Panc1 (cell line): ENCODE data around the gene DHRS3. TPM values are rescaled to one million over a fixed set of nuclear protein-coding genes. Genes with fewer than 3 reads are reported as not detected.

Source experiments
- ATAC-seq: fragments of 200-7000 bp; cut with Tn5 transposase; 2 replicates; pipeline ENCODE4 v1.9.1; 2020; ENCODE audit warnings: mild to moderate bottlenecking, moderate library complexity
- BruUV-seq: library from RNA; stranded (reverse); fragments of 400-500 nt; replicated peaks from 2 replicates; lab custom pipeline; 2021; lab: Mats Ljungman, UMichigan
- CTCF ChIA-PET: fragments of 300-600 bp; sonication (Branson Sonifier 250); formaldehyde crosslinking; loops from one replicate; lab custom pipeline; 2022; ENCODE audit warnings: antibody characterized with exemption; lab: Charles Lee
- POLR2A ChIA-PET: fragments of 300-600 bp; sonication (Branson Sonifier 250); formaldehyde crosslinking; loops from one replicate; lab custom pipeline; 2022; ENCODE audit warnings: antibody characterized with exemption; lab: Charles Lee
- DNase-seq: peaks from one replicate; pipeline ENCODE4 v3.0.0-alpha.2; 2010; ENCODE audit warnings: low read depth, low spot score
- H3K27ac ChIP-seq: 2 replicates; pipeline ENCODE4 v1.5.1; 2011; ENCODE audit warnings: mild to moderate bottlenecking, low read length, inconsistent platforms
- H3K27me3 ChIP-seq: fragments of 200-500 bp; sonication (Bioruptor generic); 2 replicates; pipeline ENCODE4 v1.6.0; 2014; ENCODE audit warnings: low read length, inconsistent platforms; ENCODE audit not compliant: control insufficient read depth, insufficient read depth
- H3K36me3 ChIP-seq: fragments of 200-500 bp; sonication (Bioruptor generic); 2 replicates; pipeline ENCODE4 v1.5.1; 2014; ENCODE audit warnings: inconsistent platforms, mild to moderate bottlenecking, low read length, moderate library complexity; ENCODE audit not compliant: control insufficient read depth, insufficient read depth
- H3K4me1 ChIP-seq: 2 replicates; pipeline ENCODE4 v1.5.1; 2011; ENCODE audit warnings: inconsistent platforms, mild to moderate bottlenecking, low read length, moderate library complexity; ENCODE audit not compliant: control insufficient read depth, insufficient read depth
- H3K4me3 ChIP-seq, 2 experiments: 2 replicates each; pipeline ENCODE4 v1.5.1; 2011 to 2012; ENCODE audit warnings: low read depth in 2 of 2, low read length in 2 of 2, mild to moderate bottlenecking in 2 of 2, inconsistent platforms in 1 of 2, moderate library complexity in 1 of 2
- H3K9me3 ChIP-seq: fragments of 200-500 bp; sonication (Bioruptor generic); 2 replicates; pipeline ENCODE4 v1.5.1; 2014; ENCODE audit warnings: low read depth, mild to moderate bottlenecking, inconsistent platforms, low read length, moderate library complexity; ENCODE audit not compliant: control insufficient read depth, insufficient read depth
- POLR2AphosphoS5 ChIP-seq: IDR thresholded peaks from 2 replicates; pipeline ENCODE4 v1.6.1; 2012; ENCODE audit warnings: mild to moderate bottlenecking, low read depth, low read length, moderate library complexity
- SIN3A ChIP-seq: IDR thresholded peaks from 2 replicates; pipeline ENCODE4 v1.6.1; 2012; ENCODE audit warnings: low read depth, mild to moderate bottlenecking, low read length, moderate library complexity, borderline replicate concordance; ENCODE audit not compliant: insufficient read depth
- TCF7L2 ChIP-seq: IDR thresholded peaks from 2 replicates; pipeline ENCODE4 v1.6.1; 2011; ENCODE audit warnings: mild to moderate bottlenecking, low read depth, low read length, inconsistent platforms
- in situ Hi-C: cut with HindIII; loops from 2 replicates; pipeline ENCODE4 v1.10.0; 2016; ENCODE audit warnings: low sequenced_read_pairs, low pct_unique_long_range_greater_than_20kb
- intact Hi-C: fragments of 100-400 bp; cut with micrococcal nuclease; formaldehyde crosslinking; loops from one replicate; pipeline ENCODE4 v1.10.0; 2022; ENCODE audit not compliant: unreplicated experiment
- total RNA-seq: library from RNA; stranded (reverse); gene quantifications from one replicate; pipeline ENCODE4 v1.2.1, GENCODE V29; 2021; ENCODE audit not compliant: unreplicated experiment
- TF ChIP-seq, protein P1 (sequence below), 2 experiments: IDR thresholded peaks; 2 replicates each; pipeline ENCODE4 v1.6.1; 2011 to 2012; ENCODE audit warnings: low read depth in 2 of 2, control low read depth in 1 of 2, low read length in 1 of 2, mild to moderate bottlenecking in 1 of 2, moderate library complexity in 1 of 2; ENCODE audit not compliant: insufficient read depth in 1 of 2
- TF ChIP-seq, protein P2 (sequence below): fragments of 450-650 bp; IDR thresholded peaks from 2 replicates; pipeline ENCODE4 v1.5.1; 2017; ENCODE audit warnings: mild to moderate bottlenecking

Gene DHRS3
- total RNA-seq, 1 experiment from 2014 or later = 113 TPM

DNA sequence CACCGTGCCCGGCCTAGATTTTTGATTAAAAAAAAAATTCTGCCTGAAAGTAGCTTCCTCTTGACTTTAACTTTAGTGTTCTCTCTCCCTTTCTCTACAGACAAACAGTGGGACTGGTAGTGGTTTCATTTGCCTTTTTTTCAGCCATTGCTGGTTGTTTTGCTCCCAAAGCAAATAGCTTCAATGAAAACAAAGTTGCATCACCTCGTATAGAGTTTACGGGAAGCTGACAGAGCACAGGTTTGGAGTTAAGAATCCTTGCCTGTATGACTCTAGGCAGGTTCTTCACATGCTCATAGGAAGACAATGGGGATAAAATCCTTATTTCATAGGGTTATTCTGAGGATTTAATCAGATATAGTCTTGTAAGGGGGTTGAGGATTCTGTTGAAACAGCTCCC, 47.5 kb upstream of the DHRS3 start:
- BruUV-seq = no TSS peak
- Histone ChIP-seq H3K4me3 (no peak overlapping the region), H3K4me1 (no peaks in the 10 kb centered on the region), H3K27ac (no peak overlapping the region), H3K27me3 (no peaks in the 10 kb centered on the region), H3K9me3 (0 out of 2 replicates have a peak, but pooled peaks cover 3% of the 10 kb centered on the region), H3K36me3 (no peaks in the 10 kb centered on the region)
- intact Hi-C loops = no loop called here
- DNase-seq = no peak
- ATAC-seq = no peak
- ChIA-PET CTCF (no interaction called here), POLR2A (no interaction called here)
- TF ChIP-seq TCF7L2 (no peak), POLR2AphosphoS5 (no peak), SIN3A (no peak)
- TF ChIP-seq, protein P1, sequence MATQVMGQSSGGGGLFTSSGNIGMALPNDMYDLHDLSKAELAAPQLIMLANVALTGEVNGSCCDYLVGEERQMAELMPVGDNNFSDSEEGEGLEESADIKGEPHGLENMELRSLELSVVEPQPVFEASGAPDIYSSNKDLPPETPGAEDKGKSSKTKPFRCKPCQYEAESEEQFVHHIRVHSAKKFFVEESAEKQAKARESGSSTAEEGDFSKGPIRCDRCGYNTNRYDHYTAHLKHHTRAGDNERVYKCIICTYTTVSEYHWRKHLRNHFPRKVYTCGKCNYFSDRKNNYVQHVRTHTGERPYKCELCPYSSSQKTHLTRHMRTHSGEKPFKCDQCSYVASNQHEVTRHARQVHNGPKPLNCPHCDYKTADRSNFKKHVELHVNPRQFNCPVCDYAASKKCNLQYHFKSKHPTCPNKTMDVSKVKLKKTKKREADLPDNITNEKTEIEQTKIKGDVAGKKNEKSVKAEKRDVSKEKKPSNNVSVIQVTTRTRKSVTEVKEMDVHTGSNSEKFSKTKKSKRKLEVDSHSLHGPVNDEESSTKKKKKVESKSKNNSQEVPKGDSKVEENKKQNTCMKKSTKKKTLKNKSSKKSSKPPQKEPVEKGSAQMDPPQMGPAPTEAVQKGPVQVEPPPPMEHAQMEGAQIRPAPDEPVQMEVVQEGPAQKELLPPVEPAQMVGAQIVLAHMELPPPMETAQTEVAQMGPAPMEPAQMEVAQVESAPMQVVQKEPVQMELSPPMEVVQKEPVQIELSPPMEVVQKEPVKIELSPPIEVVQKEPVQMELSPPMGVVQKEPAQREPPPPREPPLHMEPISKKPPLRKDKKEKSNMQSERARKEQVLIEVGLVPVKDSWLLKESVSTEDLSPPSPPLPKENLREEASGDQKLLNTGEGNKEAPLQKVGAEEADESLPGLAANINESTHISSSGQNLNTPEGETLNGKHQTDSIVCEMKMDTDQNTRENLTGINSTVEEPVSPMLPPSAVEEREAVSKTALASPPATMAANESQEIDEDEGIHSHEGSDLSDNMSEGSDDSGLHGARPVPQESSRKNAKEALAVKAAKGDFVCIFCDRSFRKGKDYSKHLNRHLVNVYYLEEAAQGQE (IDR thresholded peaks at IDR 0.05; ENCODE audit: insufficient read depth in 1 of 2, low read depth in 2 of 2, low read length in 1 of 2) = no peak
- TF ChIP-seq, protein P2, sequence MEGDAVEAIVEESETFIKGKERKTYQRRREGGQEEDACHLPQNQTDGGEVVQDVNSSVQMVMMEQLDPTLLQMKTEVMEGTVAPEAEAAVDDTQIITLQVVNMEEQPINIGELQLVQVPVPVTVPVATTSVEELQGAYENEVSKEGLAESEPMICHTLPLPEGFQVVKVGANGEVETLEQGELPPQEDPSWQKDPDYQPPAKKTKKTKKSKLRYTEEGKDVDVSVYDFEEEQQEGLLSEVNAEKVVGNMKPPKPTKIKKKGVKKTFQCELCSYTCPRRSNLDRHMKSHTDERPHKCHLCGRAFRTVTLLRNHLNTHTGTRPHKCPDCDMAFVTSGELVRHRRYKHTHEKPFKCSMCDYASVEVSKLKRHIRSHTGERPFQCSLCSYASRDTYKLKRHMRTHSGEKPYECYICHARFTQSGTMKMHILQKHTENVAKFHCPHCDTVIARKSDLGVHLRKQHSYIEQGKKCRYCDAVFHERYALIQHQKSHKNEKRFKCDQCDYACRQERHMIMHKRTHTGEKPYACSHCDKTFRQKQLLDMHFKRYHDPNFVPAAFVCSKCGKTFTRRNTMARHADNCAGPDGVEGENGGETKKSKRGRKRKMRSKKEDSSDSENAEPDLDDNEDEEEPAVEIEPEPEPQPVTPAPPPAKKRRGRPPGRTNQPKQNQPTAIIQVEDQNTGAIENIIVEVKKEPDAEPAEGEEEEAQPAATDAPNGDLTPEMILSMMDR = no peak
- in situ Hi-C loops = no loop called here

DNA sequence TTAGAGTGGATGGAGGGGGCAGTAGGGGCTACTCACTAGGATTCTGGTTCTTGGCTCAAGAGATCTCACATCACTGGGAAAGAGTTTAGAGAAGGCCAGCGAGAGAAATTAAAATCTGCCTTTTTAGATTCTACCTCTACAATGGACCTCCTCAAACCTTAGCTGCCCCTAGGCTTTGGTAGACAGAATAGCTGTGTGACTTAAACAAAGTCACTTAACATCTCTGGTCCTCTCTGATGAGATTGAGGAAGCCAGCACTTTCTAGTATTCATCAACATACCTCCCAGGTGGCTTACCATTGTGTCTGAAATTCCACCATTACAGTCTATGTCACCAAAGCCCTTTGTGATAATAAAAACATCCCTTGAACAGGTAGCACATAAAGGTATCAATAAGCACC, 44.5 kb upstream of the DHRS3 start:
- intact Hi-C loops = no loop called here
- TF ChIP-seq, protein P1 (IDR thresholded peaks at IDR 0.05; ENCODE audit: insufficient read depth in 1 of 2, low read depth in 2 of 2, low read length in 1 of 2) = no peak
- TF ChIP-seq TCF7L2 = no peak
- TF ChIP-seq SIN3A = no peak
- TF ChIP-seq, protein P2 = no peak
- no peak for TF ChIP-seq POLR2AphosphoS5
- Histone ChIP-seq H3K4me1 (peaks cover 5% of the 10 kb centered on the region; the same call in 1 of the 2 replicates), H3K27me3 (no peaks in the 10 kb centered on the region), H3K27ac (no peak overlapping the region), H3K9me3 (no peaks in the 10 kb centered on the region), H3K4me3 (no peak overlapping the region), H3K36me3 (no peaks in the 10 kb centered on the region)
- POLR2A ChIA-PET = no interaction called here
- in situ Hi-C loops = no loop called here
- CTCF ChIA-PET = no interaction called here
- ATAC-seq = no peak
- no TSS peak for BruUV-seq
- DNase-seq = no peak
